Mesothelial cell of epicardium (in vitro differentiated cells): ENCODE results near the gene UNC5A. TPM values are rescaled to one million over a fixed set of nuclear protein-coding genes. Genes with fewer than 3 reads are reported as not detected.

ENCODE experiments used
- DNase-seq, 2 experiments: peaks; one replicate each; pipeline ENCODE4 v3.0.0; 2021; ENCODE audit warnings: low spot score in 2 of 2; ENCODE audit not compliant: unreplicated experiment in 2 of 2
- H3K27ac Mint-ChIP-seq: 2 replicates; pipeline ENCODE4 v1.8.0; 2021; ENCODE audit warnings: mixed read lengths
- H3K27me3 Mint-ChIP-seq: 2 replicates; pipeline ENCODE4 v1.8.0; 2021; ENCODE audit warnings: low read depth, mixed read lengths
- H3K36me3 Mint-ChIP-seq: 2 replicates; pipeline ENCODE4 v1.8.0; 2021; ENCODE audit warnings: mixed read lengths
- H3K4me1 Mint-ChIP-seq: 2 replicates; pipeline ENCODE4 v1.8.0; 2021; ENCODE audit warnings: mixed read lengths
- H3K4me3 Mint-ChIP-seq: 2 replicates; pipeline ENCODE4 v1.8.0; 2021; ENCODE audit warnings: mild to moderate bottlenecking, moderate library complexity, mixed read lengths
- H3K9me3 Mint-ChIP-seq: 2 replicates; pipeline ENCODE4 v1.8.0; 2021; ENCODE audit warnings: mixed read lengths
- CTCF ChIP-seq: fragments of 200-600 bp; sonication (generic); IDR thresholded peaks from one replicate; pipeline ENCODE4 v1.5.0; 2021; ENCODE audit warnings: antibody characterized with exemption; ENCODE audit not compliant: unreplicated experiment
- total RNA-seq: library from RNA; stranded (reverse); gene quantifications from 3 replicates; pipeline ENCODE4 v1.2.1, GENCODE V29; 2021

Gene UNC5A
- total RNA-seq, 1 donor from 2014 or later, result not detected

GRCh38 chr5:176818391-176819098, 8.2 kb downstream of the UNC5A start:
- H3K36me3 Mint-ChIP-seq, result no peaks in the 10 kb centered on the region
- H3K4me1 Mint-ChIP-seq, result peaks cover 4% of the 10 kb centered on the region
- peak overlapping the region; percentile 50 for H3K4me3 Mint-ChIP-seq
- no peak overlapping the region for H3K27ac Mint-ChIP-seq
- H3K27me3 Mint-ChIP-seq, result peaks cover 93% of the 10 kb centered on the region
- TF ChIP-seq CTCF, result no peak
- no peaks in the 10 kb centered on the region for H3K9me3 Mint-ChIP-seq
- no peak for DNase-seq

- H3K4me3 Mint-ChIP-seq, result no peak overlapping the region
- DNase-seq, result no peak
- TF ChIP-seq CTCF, result no peak
- H3K36me3 Mint-ChIP-seq, result no peaks in the 10 kb centered on the region
- H3K27me3 Mint-ChIP-seq, result peaks cover 93% of the 10 kb centered on the region
- H3K4me1 Mint-ChIP-seq, result peaks cover 4% of the 10 kb centered on the region
- no peak overlapping the region for H3K27ac Mint-ChIP-seq
- no peaks in the 10 kb centered on the region for H3K9me3 Mint-ChIP-seq
Measured at GRCh38 chr5:176819476-176819875, 9.1 kb downstream of the UNC5A start.

GRCh38 chr5:176820937-176821336, 10.6 kb downstream of the UNC5A start:
- H3K4me1 Mint-ChIP-seq, result peaks cover 4% of the 10 kb centered on the region

GRCh38 chr5:176821441-176821840, 11.1 kb downstream of the UNC5A start:
- no peak for DNase-seq
- H3K27me3 Mint-ChIP-seq, result peaks cover 90% of the 10 kb centered on the region
- H3K9me3 Mint-ChIP-seq, result no peaks in the 10 kb centered on the region
- no peak for TF ChIP-seq CTCF
- no peaks in the 10 kb centered on the region for H3K36me3 Mint-ChIP-seq
- no peak overlapping the region for H3K4me3 Mint-ChIP-seq
- H3K27ac Mint-ChIP-seq, result no peak overlapping the region
- H3K4me1 Mint-ChIP-seq, result peaks cover 4% of the 10 kb centered on the region

More at GRCh38 chr5:176820937-176821336, 10.6 kb downstream of the UNC5A start:
- Mint-ChIP-seq H3K27me3 (peaks cover 91% of the 10 kb centered on the region), H3K27ac (no peak overlapping the region), H3K9me3 (no peaks in the 10 kb centered on the region), H3K4me3 (no peak overlapping the region), H3K36me3 (no peaks in the 10 kb centered on the region)
- DNase-seq, result no peak
- no peak for TF ChIP-seq CTCF

- H3K4me3 Mint-ChIP-seq, result no peak overlapping the region
- no peak for TF ChIP-seq CTCF
- H3K27ac Mint-ChIP-seq, result no peak overlapping the region
- H3K36me3 Mint-ChIP-seq, result no peaks in the 10 kb centered on the region
- no peak for DNase-seq
- no peaks in the 10 kb centered on the region for H3K9me3 Mint-ChIP-seq
- H3K27me3 Mint-ChIP-seq, result peaks cover 82% of the 10 kb centered on the region
- peaks cover 2% of the 10 kb centered on the region for H3K4me1 Mint-ChIP-seq
Measured at GRCh38 chr5:176822041-176822792, 11.9 kb downstream of the UNC5A start.
